Activated naive CD4-positive, alpha-beta T cell treated with Interleukin-2 at 50 U/mL for 16 hours (primary cell): ENCODE data around the gene WDFY4.

Experiments used
- DNase-seq: peaks from one replicate; pipeline ENCODE4 v3.0.0-alpha.2; 2020

The WDFY4 gene

DNA sequence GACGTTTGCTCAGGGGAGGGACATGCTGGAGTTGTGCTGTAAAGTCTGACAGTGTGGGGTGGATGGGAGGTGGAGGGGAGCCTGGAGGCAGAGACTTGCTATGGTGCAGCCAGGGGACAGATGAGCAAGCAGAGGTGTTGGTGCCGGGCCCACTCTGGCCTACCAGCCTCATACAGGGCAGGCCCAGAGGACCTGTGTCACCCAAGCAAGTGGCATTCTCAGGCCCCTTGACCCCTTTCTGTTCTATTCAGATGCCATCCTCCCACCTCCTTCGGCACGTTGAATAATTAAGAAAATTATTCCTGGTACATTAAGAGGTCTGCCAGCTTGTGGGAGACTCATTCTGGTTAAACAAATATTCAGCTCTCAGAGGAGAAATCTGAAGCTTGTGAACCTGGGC, 8.5 kb downstream of the WDFY4 start:
- no peak for DNase-seq

DNA sequence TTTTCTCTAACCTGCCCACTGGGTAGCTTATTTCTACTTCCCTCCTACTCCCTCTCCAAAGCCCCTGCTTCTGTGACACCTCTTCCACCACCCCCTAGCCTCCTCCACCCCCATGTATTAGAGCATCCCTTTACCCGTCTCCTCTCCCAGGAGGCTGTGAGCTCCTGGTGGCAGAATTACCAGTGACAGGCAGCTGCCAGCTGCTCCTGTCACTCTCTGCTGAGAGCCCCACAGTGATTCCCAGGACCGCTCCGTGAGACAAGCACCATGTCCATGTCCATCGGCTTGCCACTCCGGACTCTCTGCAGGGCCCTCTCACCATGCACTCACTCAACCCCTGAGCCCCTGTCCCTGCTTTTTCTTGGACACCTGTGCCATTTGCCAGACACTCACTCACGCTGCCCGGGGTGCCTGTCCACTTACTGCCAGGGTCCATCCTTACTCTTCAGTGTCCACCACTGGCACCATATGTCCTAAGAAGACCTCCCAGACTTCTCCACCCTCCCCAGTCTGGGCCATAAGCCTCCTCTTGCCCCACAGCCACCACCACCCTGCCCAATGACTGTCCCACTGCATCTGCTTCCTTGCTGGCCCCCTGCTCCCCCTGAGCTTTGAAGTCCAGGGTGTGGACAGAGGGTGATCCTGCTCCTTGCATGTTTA, 9.8 kb downstream of the WDFY4 start:
- DNase-seq: no peak

DNA sequence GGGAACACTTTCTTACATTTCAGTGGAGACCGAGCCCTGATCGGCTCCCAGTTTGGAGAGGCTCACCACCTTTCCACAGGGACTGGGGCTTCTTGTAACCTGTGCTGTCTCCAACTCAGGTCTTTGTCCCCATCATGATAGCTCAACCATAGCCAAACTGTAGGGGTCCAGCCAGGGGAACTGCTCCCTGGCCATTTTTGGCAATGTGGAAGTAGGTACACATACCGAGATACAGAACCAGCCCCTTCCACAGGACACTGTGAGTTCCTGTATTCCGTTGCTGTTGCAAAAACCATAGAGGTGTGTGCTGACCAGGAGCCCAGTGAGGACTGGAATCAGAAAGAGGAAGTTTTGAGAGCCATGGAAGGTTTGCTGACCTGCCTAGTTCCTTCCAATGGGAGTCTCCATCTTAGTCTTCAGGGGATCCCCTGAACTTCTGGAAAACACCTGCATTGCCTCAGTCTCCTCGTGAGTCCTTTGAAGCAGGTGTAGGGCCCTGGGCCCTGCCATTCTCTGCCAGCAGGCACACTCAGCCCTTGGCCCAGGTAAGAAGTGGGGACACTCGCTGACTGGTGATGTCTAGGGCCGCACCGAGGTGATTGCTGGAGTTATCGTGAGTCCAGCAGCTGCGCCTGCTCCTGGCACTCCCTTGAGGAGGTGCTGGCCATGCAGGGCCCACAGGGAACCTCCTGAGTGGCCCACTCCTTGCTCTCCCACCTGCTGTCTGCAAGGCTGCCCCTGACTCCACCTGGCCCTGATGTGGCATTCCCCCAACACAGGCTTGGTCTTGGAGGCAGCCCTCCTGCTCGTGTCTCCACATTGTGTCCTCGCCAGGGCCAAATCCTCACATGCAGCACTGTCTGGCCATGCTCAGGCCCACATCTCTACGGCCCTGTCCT, 11.2 kb downstream of the WDFY4 start:
- no peak for DNase-seq

DNA sequence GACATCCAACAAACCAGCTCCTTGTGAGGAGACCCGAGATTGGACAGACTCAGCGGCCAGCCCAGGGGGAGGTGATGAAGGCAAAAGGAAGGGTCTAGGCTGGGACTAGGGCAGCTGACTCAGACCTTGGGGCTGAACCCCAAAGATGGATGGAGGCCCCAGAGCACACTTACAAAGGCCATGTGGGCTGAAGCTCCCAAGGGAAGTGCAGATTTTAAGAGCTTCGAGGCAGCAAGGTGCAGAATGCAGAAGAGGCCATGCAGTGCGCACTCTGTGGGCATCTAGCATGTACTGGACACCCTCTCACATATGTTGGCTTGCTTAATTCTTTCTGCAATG, 11.8 kb downstream of the WDFY4 start:
- DNase-seq: no peak

DNA sequence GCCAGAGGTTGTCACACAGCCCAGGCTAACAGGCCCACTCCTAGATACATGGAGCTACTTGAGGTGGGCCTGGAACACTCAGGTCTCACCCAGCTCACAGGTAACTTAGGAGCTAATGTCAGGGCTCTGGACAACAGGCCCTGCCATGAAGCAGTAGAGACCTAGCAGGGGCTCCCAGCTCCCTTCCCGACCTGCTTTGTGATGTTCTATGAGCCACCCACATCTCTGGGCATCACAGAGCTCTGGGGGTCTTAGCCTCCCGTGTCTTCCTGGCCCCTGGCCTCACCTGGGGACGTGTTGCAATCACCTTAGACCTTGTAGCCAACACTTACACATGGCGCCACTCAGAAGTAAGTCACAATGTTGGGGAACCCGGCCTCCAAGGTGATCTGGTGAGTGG, 12.4 kb downstream of the WDFY4 start:
- no peak for DNase-seq

DNA sequence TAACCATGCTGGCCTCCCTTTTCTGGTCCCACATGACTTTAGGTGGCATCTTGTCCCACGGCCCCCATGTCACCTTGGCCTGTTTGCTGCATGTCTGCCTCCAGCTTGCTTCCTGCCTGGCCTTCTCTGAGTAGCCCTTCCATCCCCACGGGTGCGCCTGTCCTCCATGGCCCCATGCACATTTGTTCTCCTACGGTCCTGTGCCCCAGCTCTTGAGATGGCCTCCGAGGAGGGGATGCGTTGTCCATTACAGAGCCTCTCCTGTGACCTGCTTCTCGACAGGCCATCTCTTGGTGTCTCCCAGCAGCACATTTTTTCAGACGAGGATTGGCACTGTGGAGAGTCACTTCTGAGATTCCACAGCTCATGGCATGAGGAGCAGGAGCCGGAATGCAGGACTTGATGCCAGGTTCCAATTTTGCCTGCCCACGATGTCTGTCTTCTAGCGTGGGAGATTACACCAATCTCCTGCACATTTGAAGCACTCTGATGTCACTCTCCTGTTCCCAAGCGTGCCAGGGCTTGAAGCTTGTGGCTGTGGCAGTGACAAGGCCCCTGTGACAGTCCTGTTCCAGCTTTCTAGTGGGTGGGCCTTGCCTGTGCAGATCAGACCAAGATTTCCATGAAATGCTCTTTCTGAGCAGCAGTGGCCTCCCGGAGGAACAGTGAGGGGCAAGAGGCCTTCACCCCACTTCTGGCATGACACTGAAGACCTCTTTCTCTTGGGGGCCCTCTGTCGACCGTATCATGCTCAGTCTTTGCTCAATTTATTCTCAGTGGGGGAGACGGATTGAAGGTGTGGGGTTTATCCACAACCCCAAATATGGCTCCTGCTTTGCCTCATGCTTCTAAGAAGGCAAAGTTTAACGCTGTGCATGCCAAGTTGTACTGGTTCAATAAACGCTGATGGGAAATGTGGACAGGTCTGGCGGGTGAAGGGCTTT, 13.4 kb downstream of the WDFY4 start:
- DNase-seq: no peak

DNA sequence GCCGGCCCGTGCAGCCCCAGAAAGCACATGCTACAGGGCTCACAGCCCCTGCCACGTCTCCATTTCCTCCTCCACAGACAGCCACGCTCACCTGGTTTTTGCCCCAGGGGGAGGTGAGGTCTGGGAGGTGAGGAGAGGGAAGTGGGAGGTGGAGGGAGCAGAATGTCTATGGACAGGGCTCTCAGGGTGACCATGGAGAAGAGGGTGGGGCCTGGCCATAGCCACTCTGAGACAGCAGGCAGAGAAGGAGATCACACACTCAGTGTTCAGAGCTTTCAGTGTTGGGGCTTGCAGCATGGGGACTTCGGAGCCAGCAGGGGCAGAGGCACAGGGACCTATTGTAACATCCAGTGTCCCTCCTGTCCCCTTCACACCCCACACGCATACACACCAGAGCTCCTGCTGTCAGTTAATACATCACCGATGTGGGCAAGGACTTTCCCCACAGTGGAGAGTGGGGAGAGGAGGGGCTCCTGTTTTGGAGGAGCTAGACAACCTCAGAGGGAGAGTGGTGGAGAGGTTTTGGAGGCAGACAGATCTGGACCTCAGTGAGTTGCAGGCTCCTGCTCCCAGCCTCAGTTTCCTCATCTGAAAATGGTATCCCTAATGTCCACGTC, 14.4 kb downstream of the WDFY4 start:
- DNase-seq: no peak

DNA sequence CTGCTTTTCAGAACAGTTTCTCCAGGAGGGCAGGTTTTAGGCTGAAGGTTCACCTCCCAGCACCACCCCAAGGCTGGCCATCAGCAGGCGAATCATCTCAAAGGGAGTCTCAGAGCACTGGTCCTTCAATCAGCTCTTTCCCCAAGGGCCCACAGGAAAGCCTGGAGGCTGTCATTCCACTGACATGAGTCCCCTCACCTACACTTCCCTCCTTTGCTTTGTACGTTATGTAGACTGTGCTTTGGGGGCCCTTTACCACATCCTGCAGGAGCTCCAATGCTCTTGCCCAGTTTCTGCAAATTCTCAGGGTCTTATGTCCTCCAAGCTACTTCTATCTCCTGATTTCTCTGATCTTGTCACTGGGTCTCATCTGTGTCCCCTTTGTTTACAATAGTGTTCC, 15.4 kb downstream of the WDFY4 start:
- DNase-seq: no peak

DNA sequence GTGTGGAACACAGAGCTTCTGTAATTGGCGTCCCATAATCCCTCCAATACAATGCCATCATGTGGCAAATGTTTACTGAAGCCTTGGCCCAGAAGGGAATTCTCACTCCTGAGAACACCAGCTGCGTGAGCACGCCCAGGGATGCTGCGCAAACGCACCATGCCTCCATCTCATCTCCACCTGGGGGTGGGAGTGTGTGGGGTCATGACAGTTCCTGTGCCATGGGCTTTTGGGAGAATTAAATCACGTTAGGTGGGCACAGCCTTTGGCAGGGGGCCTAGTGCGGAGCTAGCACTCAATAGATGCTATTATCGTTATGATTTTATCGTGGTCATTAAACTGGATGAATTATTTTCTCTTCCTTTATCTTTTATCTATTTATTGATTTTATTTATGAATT, 15.8 kb downstream of the WDFY4 start:
- DNase-seq: no peak

DNA sequence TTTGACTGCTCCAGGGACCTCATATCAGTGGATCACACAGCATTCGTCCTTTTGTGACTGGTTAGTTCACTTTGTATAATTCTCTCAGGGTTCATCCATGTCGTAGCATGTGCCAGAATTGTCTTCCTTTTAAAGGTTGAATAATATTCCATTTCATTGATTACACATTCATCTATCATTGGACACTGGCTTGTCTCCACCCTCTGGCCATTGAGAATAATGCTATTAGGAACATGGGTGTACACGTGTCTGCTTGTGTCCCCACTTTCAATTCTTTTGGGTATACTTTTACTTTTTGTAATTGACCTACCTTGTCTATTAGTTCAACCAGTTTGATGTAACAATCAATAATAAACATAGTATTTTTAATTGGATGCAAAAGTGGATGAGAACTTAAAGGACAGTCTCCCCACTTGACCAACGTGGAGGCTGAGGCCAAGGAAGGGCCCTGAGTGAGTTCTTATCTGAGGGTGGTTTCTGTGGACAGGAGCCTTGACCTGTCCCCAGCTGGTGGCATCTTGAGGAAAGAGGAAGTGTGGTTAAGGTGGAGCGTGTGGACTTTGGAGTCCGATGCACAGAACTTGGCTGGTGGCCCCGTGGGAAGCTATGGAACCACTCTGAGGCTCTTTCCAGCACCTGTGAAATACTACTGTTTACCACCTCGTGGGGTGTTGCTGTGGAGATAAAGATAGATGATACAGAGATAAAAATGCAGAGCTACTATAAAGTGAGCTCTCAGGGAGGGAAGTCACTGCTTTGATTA, 16.6 kb downstream of the WDFY4 start:
- no peak for DNase-seq

DNA sequence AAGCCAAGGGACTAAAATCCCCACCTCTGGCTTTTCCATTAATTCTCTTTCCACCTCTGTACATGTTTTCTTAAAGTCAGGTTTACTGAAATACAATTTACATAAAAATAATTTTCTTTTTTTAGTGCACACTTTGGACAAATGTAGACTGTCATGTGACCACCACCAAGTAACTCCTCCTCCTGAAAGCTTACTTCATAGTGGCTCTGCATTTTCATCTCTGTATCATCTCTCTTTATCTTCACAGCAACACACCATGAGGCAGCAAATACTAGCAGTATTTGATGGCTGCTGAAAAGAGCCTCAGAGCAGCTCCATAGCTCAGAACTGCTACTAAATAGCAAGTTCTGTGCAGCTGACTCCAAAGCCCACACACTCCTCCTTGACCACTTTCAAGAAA, 17.3 kb downstream of the WDFY4 start:
- no peak for DNase-seq

DNA sequence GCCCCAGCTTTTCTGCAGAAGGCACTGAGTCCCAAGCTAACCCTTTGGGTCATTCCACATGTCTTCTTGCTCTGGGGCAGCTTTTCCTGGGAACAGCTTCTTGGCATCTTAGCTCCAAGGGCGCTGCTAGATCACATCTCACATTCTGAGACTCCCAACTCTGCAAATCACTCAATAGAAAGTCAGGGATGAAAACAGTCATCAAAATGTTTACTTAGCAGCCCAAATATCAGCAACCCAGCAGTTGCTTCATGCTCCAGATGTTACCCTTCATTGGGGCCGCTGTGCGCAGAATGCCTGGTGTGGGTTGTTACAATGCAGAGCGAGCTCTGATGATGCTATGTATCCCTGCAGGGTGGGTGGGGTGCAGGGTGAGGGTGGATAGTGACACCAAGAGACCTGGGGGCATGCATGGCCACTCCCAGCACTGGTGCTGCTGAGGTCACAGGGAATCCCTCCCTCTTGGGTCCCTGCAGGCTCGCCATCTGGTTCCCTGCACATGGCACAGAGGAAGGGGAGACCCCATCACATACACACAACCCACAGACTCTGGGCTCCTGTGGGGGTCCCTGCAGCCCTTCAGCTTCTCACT, 19.0 kb downstream of the WDFY4 start:
- DNase-seq: no peak

DNA sequence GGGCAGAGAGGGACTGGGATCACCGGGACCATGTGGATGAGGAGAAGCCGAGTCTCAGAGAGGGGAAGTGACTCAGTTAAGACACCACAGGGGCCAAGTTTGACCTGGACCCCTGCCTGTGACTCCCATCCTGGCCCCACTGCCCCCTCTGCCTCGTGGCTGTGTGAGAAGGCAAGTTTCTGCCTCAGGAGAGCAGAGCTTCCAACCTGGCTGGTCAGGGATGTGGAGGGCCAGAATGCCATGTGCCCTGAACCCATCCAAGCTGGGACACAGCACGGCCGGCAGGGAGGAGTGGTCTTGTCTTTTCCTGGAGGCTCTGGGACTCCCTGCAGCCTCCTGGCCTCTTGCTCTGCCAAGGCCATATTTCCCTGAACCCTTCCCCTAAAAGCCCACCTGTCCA, 19.5 kb downstream of the WDFY4 start:
- no peak for DNase-seq

DNA sequence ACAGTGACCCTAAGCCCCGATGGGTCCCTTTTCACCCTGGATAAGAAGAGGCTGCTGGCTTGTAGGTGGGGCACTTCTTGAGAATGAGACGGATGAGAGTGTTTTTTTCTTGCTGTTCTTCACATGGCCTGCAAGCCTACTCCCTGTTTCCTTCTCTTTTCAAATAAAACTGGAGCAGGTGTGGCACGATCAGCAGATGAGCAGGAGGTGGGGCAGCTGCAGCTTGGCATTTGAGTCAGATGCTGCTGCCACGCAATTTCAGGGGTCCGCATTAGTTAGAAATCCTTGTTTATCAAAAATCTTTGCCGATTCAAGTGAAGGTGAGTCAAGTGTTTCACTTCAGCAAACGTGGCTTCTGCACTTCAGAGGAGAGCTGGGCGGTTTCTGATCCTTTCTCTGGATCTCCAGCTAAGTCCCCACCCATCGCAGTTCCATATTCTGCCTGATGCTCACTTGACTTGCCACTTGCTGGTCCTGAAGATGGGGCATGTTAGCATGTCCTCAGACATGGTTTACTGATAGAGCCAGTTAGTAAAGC, 20.8 kb downstream of the WDFY4 start:
- DNase-seq: no peak

DNA sequence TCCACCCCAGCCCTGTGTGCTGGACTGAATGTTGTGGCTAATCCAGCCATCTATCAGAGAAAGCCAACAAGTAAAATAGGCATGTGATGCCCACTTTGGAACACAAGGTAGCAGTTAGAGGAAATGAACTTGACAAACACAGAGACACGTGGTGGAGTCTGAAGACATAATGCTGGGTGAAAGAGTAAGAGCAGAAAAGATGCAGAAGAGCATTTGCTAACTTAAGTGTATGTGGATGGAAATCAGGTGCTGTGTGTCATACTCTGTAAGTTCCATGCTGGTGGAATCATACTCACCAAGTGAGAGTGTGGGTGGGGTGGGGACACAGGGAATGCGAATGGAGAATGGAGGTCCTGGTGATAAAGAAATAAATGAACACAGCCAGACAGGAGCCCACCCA, 22.8 kb downstream of the WDFY4 start:
- DNase-seq: no peak

DNA sequence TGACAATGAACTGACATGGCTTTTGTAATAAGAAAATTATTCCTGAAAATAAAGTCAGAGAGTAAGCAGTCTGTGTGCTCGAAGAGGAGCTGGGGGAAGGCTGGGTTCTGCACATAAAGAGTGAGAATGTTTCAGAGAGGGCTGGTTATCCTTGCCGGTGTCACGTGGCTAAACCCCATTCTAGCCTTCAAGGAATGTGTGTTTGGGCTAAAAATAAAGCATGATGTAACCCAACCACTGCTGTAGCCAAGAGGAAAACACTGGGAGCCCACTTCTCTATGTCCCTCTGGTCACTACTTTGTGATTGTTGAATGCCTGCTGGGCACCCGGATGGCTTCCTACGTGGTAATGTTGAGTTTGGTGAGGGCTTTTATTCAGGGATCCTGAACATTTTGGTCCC, 23.5 kb downstream of the WDFY4 start:
- DNase-seq: no peak

DNA sequence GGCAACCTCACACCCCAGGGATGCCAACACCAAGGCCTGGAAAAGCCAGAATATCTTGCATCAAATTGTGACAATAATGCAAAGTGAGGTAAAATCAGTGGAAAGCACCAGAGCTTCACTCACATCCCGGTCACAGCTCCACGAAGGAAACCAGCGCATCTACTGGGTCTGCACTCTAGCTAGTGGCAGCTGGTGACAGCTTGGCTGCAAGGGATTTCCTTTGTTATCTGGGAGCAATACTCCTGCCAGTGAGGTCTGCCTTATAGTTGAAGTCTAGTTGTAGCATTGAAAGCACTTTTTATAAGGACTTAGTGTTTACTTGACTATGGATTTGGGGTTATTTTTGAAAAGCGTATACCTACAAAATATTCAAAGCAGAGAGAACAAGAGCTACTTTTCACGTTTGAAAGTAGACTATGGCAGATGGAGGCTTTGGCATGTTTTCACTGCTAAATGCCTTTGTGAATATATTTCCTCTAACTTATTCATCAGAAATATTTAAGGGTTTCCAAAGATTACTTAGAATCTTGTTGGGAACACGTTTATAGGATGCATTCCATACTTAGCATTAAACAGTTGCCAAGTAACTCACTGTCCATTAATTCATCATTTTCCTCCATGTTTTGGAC, 26.1 kb downstream of the WDFY4 start:
- no peak for DNase-seq

DNA sequence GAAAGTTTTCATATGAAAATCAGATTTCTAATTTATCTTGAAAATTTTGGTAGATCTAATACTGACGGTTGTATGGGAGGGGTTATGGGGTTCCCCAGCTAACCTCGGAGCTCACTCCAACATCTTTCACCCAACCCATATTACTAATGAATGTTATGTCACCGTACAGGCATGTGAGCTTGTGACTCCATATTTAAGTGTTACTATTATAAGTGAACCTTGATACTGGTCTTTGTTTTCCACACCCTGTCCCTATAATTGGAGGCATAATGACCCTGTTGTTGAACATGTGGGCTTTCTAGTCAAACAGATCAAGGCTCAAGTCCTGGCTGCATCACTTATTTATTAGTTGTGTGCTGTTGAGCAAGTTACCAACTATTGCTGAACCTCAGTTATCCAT, 27.2 kb downstream of the WDFY4 start:
- no peak for DNase-seq

DNA sequence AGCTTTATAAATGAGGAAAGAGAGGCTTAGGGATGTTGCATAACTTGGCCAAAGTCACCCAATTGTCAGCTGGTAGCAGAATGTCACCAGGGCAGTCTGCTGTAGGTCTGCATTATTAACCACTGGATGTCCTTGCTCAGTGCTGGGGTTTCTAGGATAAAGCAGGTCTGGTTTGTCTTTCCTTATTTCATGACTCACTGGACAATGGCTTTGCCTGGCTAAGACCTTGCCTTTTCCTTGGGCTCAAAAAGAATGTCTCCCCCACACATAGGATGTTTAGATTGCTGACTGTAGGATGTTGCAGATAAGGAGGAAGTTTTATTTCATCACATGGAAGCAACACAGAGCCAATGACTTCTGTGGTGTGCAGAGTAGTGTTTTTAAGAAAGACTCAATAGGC, 29.4 kb downstream of the WDFY4 start:
- DNase-seq: no peak

DNA sequence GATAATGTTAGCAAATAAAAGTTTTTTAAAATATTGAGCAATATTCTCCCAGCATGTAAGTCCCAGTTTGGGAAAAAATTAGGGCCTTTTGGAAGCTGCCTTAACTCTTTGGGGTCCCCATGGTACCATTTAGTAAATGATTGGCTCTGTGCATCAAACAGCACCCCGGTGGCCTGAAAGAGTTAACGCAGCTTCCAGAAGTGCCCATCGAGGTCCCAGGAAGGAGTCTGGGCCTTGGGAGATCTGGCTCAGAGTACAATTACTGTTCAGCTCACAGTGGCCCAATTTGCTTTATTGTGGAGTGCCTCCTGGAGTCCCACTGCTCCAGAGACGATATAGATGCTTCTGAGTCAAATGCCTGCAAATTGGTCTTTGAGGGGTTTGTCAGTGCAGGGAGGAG, 31.7 kb downstream of the WDFY4 start:
- DNase-seq: no peak

DNA sequence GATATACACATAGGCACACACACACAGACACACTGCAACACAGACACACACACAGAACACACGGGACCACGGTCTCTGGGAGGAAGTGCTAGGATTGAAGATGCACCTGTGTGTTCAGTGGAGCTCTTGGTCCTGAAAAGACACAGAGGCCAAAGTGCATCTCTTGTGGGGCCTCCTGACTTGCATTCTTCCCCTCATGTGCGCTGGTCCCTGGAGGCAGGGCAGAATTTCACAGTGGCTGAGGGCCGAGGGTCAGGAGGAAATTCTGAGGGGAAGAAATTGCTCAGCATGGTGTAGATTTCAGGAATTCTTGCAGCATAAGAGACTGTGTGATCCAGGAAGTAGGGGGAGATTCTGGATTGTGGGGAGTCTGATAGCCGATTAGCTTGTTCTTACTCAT, 35.9 kb downstream of the WDFY4 start:
- DNase-seq: no peak
